ENCODE measurements around the gene PDX1. TPM values are rescaled to one million over a fixed set of nuclear protein-coding genes. Genes with fewer than 3 reads are reported as not detected.

The PDX1 gene
- total RNA-seq, 1 experiment from 2014 or later: 1.7 TPM

GRCh38 chr13:27924529-27925141, 4.8 kb downstream of the PDX1 start:
- DNase-seq (ENCODE audit: low read depth, low spot score) (no peak), ATAC-seq (no peak)
- H3K4me3 ChIP-seq (replicated peaks in 1 of 2; ENCODE audit: low read depth in 1 of 2, low read length in 2 of 2): no peak overlapping the region
- TF ChIP-seq SP1 (IDR thresholded peaks at IDR 0.05; ENCODE audit: low read depth) (no peak), TCF7L2 (IDR thresholded peaks at IDR 0.05; ENCODE audit: borderline replicate concordance, extremely low read depth, insufficient read depth, insufficient read length) (no peak), SRF (IDR thresholded peaks at IDR 0.05; ENCODE audit: low read depth) (no peak), ZBTB33 (IDR thresholded peaks at IDR 0.05; ENCODE audit: extremely low read depth, insufficient replicate concordance, low read length) (no peak), FOSL1 (IDR thresholded peaks at IDR 0.05; ENCODE audit: low read depth) (no peak), JUND (IDR thresholded peaks at IDR 0.05) (no peak), MAX (IDR thresholded peaks at IDR 0.05) (no peak)
- TF ChIP-seq, protein P1, sequence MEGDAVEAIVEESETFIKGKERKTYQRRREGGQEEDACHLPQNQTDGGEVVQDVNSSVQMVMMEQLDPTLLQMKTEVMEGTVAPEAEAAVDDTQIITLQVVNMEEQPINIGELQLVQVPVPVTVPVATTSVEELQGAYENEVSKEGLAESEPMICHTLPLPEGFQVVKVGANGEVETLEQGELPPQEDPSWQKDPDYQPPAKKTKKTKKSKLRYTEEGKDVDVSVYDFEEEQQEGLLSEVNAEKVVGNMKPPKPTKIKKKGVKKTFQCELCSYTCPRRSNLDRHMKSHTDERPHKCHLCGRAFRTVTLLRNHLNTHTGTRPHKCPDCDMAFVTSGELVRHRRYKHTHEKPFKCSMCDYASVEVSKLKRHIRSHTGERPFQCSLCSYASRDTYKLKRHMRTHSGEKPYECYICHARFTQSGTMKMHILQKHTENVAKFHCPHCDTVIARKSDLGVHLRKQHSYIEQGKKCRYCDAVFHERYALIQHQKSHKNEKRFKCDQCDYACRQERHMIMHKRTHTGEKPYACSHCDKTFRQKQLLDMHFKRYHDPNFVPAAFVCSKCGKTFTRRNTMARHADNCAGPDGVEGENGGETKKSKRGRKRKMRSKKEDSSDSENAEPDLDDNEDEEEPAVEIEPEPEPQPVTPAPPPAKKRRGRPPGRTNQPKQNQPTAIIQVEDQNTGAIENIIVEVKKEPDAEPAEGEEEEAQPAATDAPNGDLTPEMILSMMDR (IDR thresholded peaks at IDR 0.05 in 2 of 3, conservative IDR thresholded peaks at IDR 0.05 in 1 of 3; ENCODE audit: borderline replicate concordance in 1 of 3, insufficient read depth in 1 of 3, low read depth in 2 of 3, low read length in 2 of 3): no peak
- TF ChIP-seq, protein P2, sequence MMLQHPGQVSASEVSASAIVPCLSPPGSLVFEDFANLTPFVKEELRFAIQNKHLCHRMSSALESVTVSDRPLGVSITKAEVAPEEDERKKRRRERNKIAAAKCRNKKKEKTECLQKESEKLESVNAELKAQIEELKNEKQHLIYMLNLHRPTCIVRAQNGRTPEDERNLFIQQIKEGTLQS (IDR thresholded peaks at IDR 0.05): no peak
- no TSS peak for BruUV-seq (replicated peaks)
- H4K20me1 ChIP-seq (ENCODE audit: insufficient read depth): no peaks in the 10 kb centered on the region
- no peaks in the 10 kb centered on the region for H3K9me2 ChIP-seq (ENCODE audit: insufficient read depth)
- RAD21 ChIA-PET (ENCODE audit: low non-redundant PET in 1 of 2, low total read pairs in 2 of 2, uncharacterized antibody in 2 of 2, unreplicated experiment in 2 of 2): no interaction called here
- H3K27me3 ChIP-seq (ENCODE audit: insufficient read depth, low read length): no peaks in the 10 kb centered on the region
- no peaks in the 10 kb centered on the region for H3K9me3 ChIP-seq (ENCODE audit: control insufficient read depth in 1 of 2, insufficient read depth in 1 of 2, low read depth in 1 of 2, low read length in 2 of 2)
- H3K36me3 ChIP-seq (ENCODE audit: control insufficient read depth in 1 of 2, insufficient read depth in 2 of 2, low read length in 2 of 2): no peaks in the 10 kb centered on the region
- no peaks in the 10 kb centered on the region for H3K79me2 ChIP-seq (ENCODE audit: insufficient read depth, low read length)
- POLR2A ChIA-PET: no interaction called here
- H3K4me1 ChIP-seq (ENCODE audit: control insufficient read depth in 1 of 2, insufficient read depth in 2 of 2, low read length in 2 of 2): peaks cover 0 to 13% of the 10 kb centered on the region in 2 experiments; a peak in 3 of 4 replicates
- intact Hi-C loops (cut with micrococcal nuclease): no loop called here
- no peak overlapping the region for H3K4me2 ChIP-seq (ENCODE audit: low read length)
- no peak overlapping the region for H3K27ac ChIP-seq (ENCODE audit: low read depth, low read length)
- CTCF ChIA-PET: no interaction called here
- no peak overlapping the region for H3K9ac ChIP-seq (ENCODE audit: low read length)
- no peak overlapping the region for H2AFZ ChIP-seq (ENCODE audit: low read depth, low read length, poor library complexity, severe bottlenecking)

All from HCT116 (cell line).